Anterior cingulate cortex (tissue), 58 donors: ENCODE results near the gene ANKMY1.

Experiments used
- DNase-seq, 58 donors: peaks; one replicate each; lab custom pipeline; 2025; lab: John Stamatoyannopoulos, UW

The ANKMY1 gene

DNA sequence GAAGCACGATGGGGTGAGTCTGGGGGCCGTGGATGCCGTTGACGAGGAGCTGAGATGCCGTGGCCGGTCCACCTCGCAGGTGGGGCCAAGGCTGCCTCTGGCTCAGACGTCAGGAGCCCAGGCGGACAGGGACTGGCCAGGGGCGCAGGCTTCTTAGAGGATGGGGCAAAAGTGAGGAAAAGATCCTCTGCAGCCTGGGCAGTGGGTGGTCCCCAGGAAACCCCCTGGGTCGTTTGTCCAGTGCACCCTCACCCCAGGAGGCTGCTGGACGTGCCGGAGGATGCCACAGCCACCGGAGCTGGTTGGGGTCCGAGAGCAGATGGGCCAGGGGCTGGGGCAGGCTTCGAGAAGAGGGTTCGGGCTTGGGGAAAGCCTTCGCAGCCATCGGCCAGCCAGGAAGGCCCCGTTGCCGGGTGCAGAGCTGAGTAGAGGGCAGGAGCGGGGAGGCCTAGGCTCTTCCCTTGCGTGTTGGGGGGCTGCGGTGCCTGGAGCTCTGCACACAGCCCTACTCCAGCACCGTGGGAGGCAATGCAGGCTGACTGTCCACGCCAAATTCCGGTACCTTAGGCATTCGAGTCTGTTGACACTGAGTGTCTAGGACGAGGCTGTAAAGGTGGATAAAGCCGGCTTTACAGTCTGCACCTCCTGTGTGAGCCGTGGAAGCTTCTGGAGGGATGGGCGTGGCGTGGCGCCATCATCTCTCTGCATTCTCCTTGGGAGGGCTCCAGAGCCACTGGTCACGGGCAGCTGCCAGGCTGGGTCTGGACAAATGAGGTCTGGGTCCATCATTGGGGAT lies 103.5 kb downstream of the ANKMY1 start:
- peak in 10 of 58 donors; percentile 31 to 65 (median 50) for DNase-seq

- no peak for DNase-seq
Observed at GRCh38 chr2:240453461-240454105, 104.2 kb downstream of the ANKMY1 start.

- peak in 47 of 58 donors; percentile 14 to 84 (median 60) for DNase-seq
Observed at GRCh38 chr2:240452462-240453256, 105.1 kb downstream of the ANKMY1 start.

DNA sequence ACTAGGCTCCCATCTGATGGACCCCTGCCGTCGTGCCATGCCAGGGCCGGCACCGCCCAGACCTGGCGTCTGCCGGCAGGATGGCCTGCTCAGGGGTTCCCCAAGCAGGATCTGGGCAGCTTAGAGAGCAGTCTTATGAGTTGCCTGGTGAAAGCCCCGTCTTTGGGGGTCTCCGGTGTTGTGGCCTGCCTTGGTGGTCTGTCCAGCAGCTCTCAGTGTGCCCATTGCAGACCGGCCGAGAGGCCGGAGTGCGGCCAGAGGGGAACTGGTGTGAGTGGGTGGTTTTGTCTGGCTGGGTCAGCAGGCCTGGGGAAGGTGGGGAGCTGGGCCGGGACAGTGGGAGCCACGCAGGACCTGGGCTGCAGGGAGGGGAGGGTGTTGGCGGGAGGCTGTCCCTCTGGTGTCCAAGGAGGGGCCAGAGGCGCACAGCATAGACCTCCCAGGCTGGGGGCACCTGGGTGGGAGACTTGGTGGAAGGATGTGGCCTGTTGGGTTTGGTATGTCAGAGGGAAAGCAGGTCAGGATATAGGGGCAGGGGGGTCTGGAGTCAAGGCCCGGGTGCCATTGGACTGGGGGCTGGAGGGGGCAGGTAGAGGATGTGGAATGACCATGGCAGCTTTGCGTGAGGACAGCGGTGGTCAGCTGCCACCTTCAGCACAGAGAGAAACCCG lies 105.9 kb downstream of the ANKMY1 start:
- DNase-seq, result no peak

DNA sequence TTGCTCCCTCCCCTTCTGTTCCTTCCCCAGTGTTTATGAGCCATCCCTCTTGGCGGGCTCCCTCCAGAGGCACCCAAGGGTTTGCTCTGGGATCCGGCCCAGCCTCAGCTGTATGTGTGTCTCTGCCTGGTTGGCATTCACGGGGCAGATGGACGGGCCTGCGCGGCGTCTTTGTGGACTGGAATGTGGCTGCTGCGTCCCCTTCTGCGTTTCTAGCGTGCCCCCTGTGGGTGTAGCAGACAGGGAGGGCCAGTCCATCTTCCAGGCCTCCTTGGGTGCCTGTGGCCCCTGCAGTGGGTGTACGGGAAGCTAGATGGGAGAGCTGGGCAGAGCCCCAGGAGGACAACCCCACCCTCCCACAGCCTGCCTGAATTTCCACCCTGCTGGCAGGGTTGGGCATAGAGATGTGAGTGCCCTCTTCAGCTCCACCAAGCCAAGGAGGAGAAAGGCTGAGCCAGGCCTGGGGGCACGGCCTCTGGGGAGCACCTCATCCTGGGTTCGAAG lies 106.6 kb downstream of the ANKMY1 start:
- peak in 15 of 58 donors; percentile 27 to 62 (median 48) for DNase-seq

DNA sequence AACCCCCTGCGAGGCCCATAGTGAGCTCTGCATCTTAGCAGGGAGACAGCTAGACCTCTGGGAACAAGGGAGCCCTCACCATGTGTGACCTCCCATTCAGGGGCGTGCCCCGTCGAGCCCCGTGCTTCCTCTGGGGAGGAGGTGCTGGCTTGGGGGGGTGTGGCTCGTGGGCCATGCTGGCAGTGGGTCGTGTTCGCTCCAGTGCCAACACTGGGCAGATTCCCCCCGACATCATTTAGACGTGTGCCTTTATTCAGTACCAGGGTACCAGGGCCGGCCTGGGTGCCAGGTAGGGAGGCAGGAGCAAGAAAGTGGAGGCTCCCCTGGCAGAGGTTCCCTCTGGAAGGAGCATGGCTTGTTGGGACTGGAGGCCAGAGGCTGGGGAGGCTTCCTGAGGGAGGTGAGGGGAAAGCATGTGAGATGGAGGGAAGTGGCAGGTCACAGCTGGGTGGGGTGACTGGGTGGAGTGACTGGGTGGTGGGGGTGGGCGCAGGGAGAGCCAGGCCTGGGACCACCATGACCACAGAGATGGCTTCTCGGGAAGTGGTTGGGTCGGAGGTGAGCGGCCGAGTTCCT lies 107.2 kb downstream of the ANKMY1 start:
- no peak for DNase-seq

DNA sequence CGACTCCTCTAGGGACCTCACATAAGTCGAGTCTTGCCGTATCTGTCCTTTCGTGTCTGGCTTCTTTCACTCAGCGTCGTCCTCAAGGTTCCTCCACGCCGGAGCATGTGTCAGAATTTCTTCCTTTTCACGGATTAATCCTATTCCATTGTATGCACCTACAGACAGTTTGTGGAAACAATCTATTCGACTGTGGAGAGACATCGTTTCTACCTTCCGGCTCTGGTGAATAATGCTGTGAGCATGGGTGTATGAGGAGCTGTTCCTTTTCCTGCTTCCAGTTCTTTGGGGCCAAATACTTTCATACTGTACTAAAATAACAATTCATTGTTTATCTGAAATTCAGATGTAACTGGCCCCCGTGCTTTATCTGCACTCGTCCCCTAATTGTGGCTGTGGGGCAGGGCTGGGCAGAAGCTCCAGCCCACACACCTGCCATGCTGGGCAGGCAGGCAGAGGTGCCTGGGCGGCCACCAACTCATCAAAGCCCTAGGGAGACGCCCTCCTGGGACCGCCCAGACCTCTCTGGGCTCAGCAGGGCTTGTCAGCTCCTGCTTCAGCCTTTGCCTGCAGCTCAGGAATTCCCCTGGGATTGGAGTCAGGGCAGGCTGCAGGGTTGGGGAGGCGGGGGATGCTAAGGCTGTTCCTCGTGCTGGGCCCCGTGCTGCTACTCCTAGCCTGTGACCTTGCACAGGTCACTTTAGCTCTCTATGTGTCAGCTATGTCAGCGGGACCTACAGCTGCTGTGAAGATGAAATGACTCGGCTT lies 107.8 kb downstream of the ANKMY1 start:
- DNase-seq, result no peak

- no peak for DNase-seq
Observed at GRCh38 chr2:240448387-240449274, 109.2 kb downstream of the ANKMY1 start.

GRCh38 chr2:240447934-240448333 lies 109.9 kb downstream of the ANKMY1 start:
- DNase-seq, result no peak

- DNase-seq, result no peak
Observed at GRCh38 chr2:240447331-240447730, 110.5 kb downstream of the ANKMY1 start.

DNA sequence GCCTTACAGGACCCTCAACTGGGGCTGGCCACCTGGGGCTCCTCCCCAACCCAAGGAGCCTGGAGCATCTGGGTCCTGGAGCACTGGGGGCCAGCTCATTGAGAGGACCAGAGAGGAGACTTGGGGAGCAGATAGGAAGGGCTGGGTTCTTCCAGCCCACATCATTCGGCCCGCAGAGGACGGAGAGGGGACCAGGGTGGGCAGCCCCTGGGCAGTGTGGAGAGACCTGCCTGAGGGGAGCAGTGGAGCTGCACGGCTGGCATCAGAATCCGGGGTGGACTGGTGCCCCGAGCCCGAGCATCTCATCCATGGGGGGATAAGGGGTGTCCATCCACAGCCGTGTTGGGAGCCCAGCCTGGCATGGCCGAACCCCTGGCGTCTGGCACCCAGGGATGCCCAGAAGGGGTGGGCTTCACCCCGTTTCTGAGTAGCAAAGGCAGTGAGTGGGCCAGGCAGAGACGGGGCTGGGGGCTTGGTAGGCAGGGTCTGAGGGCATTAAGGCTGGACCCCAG lies 111.1 kb downstream of the ANKMY1 start:
- DNase-seq, result no peak

- no peak for DNase-seq
Observed at GRCh38 chr2:240445961-240446663, 111.7 kb downstream of the ANKMY1 start.

- no peak for DNase-seq
Observed at GRCh38 chr2:240444464-240444863, 113.3 kb downstream of the ANKMY1 start.

- no peak for DNase-seq
Observed at GRCh38 chr2:240443891-240444301, 113.9 kb downstream of the ANKMY1 start.

- DNase-seq, result no peak
Observed at GRCh38 chr2:240442891-240443715, 114.7 kb downstream of the ANKMY1 start.

GRCh38 chr2:240441993-240442411 lies 115.8 kb downstream of the ANKMY1 start:
- DNase-seq, result no peak
